ENCODE data around the gene COL11A2. TPM values are rescaled to one million over a fixed set of nuclear protein-coding genes. Genes with fewer than 3 reads are reported as not detected.

The COL11A2 gene
- total and polyA plus RNA-seq, 2 of the 13 experiments (the other 11 are each of a cell fraction or from before 2014, with no cell fraction given), result 0.55 TPM

DNA sequence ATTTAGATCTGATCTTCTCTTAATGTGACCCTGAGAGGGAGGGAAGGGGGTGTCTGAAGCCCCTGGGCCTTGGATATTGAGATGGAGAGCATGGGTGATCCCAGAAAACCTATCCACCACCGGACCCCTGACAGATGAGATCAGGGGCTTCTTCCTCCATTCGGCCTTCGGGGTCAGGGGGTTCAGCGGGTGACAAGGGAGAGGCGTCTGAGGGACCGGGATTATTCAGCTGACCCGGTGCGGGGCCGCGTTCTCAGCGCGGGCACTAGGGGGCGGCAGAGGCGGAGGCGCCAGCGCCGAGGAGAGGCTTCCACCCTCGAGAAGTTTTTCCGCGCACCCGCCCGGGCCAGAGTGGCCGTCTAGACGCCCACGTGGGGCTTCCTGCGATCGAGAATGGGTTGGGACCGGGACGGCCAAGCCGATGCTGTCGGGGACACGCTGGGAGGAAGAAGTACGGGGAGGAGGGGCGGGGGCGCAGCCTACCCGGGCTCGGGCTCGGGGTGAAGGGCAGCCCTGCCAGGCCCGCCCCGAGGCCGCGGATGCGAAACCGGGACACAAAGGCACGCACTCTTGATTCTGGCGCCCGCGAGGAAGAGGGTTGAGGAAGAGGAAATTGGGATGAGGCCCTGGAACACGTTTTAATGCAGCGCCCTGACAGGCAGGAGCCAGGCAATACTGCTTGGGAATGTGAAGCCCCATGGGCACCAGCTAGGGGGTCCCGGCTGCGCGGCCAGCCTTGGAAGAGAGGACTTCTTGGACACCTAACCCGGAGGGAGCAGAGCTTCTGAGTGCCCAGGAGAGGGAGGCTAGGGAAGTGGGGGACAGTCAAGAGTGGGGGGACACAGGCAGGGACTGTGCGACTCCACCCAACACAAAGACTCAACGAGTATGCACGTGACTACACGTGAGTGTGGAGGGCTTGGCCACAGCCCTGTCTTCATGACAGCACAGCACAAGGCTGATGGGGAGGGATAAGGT, 30.6 kb downstream of the COL11A2 start (continued):
- TF ChIP-seq WIZ (CRISPR knock-in tag; IDR thresholded peaks at IDR 0.05) (no peak), ZNF678 (CRISPR knock-in tag; IDR thresholded peaks at IDR 0.05) (0 out of 2 replicates have a peak, but pooled peaks have one; percentile 51), ZNF407 (CRISPR knock-in tag; IDR thresholded peaks at IDR 0.05; ENCODE audit: not compliant biosample characterization) (peak; percentile 71), KLF12 (CRISPR knock-in tag; IDR thresholded peaks at IDR 0.05; ENCODE audit: borderline replicate concordance) (no peak), ZNF598 (CRISPR knock-in tag; IDR thresholded peaks at IDR 0.05; ENCODE audit: borderline replicate concordance) (0 out of 2 replicates have a peak, but pooled peaks have one; percentile 70), CBX1 (IDR thresholded peaks at IDR 0.05; ENCODE audit: low read depth) (no peak), MLXIP (CRISPR knock-in tag; IDR thresholded peaks at IDR 0.05; ENCODE audit: borderline replicate concordance) (no peak), ZXDC (CRISPR knock-in tag; IDR thresholded peaks at IDR 0.05) (no peak)
- TF ChIP-seq, protein P1, sequence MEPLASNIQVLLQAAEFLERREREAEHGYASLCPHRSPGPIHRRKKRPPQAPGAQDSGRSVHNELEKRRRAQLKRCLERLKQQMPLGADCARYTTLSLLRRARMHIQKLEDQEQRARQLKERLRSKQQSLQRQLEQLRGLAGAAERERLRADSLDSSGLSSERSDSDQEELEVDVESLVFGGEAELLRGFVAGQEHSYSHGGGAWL (CRISPR knock-in tag; IDR thresholded peaks at IDR 0.05), result 0 out of 2 replicates have a peak, but pooled peaks have one; percentile 60
